Loucy (cell line): ENCODE results near the gene ZNF765.
"Not testable (repeated sequence)": the region's sequence is repeated elsewhere in the genome, so short reads cannot be mapped to it uniquely, and the experiment has no call there.

Experiments
- H2AFZ ChIP-seq: fragments of 200-600 bp; sonication (generic); 2 replicates; pipeline ENCODE4 v1.6.0; 2016; ENCODE audit warnings: antibody characterized with exemption, mild to moderate bottlenecking, low read length, moderate library complexity
- H3F3A ChIP-seq: fragments of 200-600 bp; 2 replicates; pipeline ENCODE4 v1.6.0; 2016; ENCODE audit warnings: antibody characterized with exemption, low read depth, mild to moderate bottlenecking
- H3K27me3 ChIP-seq: fragments of 200-600 bp; sonication (generic); 2 replicates; pipeline ENCODE4 v1.6.1; 2014; ENCODE audit warnings: low read length, mild to moderate bottlenecking; ENCODE audit not compliant: insufficient read depth, poor library complexity, severe bottlenecking
- H3K36me3 ChIP-seq: fragments of 200-600 bp; sonication (generic); 2 replicates; pipeline ENCODE4 v1.6.1; 2016; ENCODE audit warnings: low read length; ENCODE audit not compliant: insufficient read depth
- H3K4me1 ChIP-seq: fragments of 200-600 bp; sonication (generic); 2 replicates; pipeline ENCODE4 v1.5.1; 2014; ENCODE audit warnings: low read length, mild to moderate bottlenecking; ENCODE audit not compliant: insufficient read depth, poor library complexity, severe bottlenecking
- H3K4me2 ChIP-seq: fragments of 200-600 bp; sonication (generic); 2 replicates; pipeline ENCODE4 v1.6.0; 2014; ENCODE audit warnings: antibody characterized with exemption, low read length, low read depth, mild to moderate bottlenecking; ENCODE audit not compliant: poor library complexity, severe bottlenecking
- H3K4me3 ChIP-seq: fragments of 200-600 bp; sonication (generic); 2 replicates; pipeline ENCODE4 v1.5.1; 2014; ENCODE audit warnings: low read length, mild to moderate bottlenecking, mixed read lengths; ENCODE audit not compliant: poor library complexity, severe bottlenecking
- H3K79me2 ChIP-seq: fragments of 200-600 bp; sonication (generic); 2 replicates; pipeline ENCODE4 v1.6.1; 2014; ENCODE audit warnings: low read length; ENCODE audit not compliant: insufficient read depth
- H3K9ac ChIP-seq: fragments of 200-600 bp; sonication (generic); 2 replicates; pipeline ENCODE4 v1.6.0; 2014; ENCODE audit warnings: mild to moderate bottlenecking, low read depth, low read length, moderate library complexity; ENCODE audit not compliant: poor library complexity, severe bottlenecking
- H3K9me2 ChIP-seq: fragments of 200-600 bp; sonication (generic); replicated peaks from 2 replicates; pipeline ENCODE4 v1.6.1; 2016; ENCODE audit warnings: low read depth, low read length, mixed read lengths
- H3K9me3 ChIP-seq: fragments of 200-600 bp; sonication (generic); 2 replicates; pipeline ENCODE4 v1.6.1; 2014; ENCODE audit warnings: mild to moderate bottlenecking, antibody characterized with exemption, low read length, low read depth; ENCODE audit not compliant: insufficient read depth
- H4K20me1 ChIP-seq: fragments of 200-600 bp; sonication (generic); 2 replicates; pipeline ENCODE4 v1.6.0; 2014; ENCODE audit warnings: antibody characterized with exemption, low read length, mild to moderate bottlenecking; ENCODE audit not compliant: insufficient read depth, poor library complexity, severe bottlenecking
- CTCF ChIP-seq: fragments of 200-600 bp; sonication (generic); conservative IDR thresholded peaks from 2 replicates; pipeline ENCODE4 v1.5.1; 2014; ENCODE audit warnings: mild to moderate bottlenecking, antibody characterized with exemption, low read length
- EZH2phosphoT487 ChIP-seq: fragments of 200-600 bp; IDR thresholded peaks from 2 replicates; pipeline ENCODE4 v1.6.1; 2018; ENCODE audit warnings: antibody characterized with exemption, mild to moderate bottlenecking, moderate library complexity, borderline replicate concordance

ZNF765 gene

GRCh38 chr19:53409505-53410204 lies 14.7 kb downstream of the ZNF765 start:
- Histone ChIP-seq H3K9me2 (no peaks in the 10 kb centered on the region), H3K79me2 (no peaks in the 10 kb centered on the region), H3K27me3 (no peaks in the 10 kb centered on the region), H3K4me3 (no peak overlapping the region), H3F3A (no peaks in the 10 kb centered on the region), H3K9ac (no peak overlapping the region), H3K36me3 (peaks cover 43% of the 10 kb centered on the region; the same call in 1 of the 2 replicates), H3K4me2 (no peak overlapping the region), H4K20me1 (no peaks in the 10 kb centered on the region), H3K4me1 (no peaks in the 10 kb centered on the region), H2AFZ (no peak overlapping the region), H3K9me3 (peaks cover 26% of the 10 kb centered on the region)
- TF ChIP-seq CTCF: no peak
- no peak for TF ChIP-seq EZH2phosphoT487

GRCh38 chr19:53420520-53421315 lies 25.8 kb downstream of the ZNF765 start:
- H4K20me1 ChIP-seq, H3K9me3 ChIP-seq, H3K4me3 ChIP-seq, H3K79me2 ChIP-seq, H3K4me2 ChIP-seq, H3K9me2 ChIP-seq, H3K27me3 ChIP-seq, H3F3A ChIP-seq, H2AFZ ChIP-seq, H3K9ac ChIP-seq, H3K36me3 ChIP-seq, H3K4me1 ChIP-seq: not testable (repeated sequence)

DNA sequence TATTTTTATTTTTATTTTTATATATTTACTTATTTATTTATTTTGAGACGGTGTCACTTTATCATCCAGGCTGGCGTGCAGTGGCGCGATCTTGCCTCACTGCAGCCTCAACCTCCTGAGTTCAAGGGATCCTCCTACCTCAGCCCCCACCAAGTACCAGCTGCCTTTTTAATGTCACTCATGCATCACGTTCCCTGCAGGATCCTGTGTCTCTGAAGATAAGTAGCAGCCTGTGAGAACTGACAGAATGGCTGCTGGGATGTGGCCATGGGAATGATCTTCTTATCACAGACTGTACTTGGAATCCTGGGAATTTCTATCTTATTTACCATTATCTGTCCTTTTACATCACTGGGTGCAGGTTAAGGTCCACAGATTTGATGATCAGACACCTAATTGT lies 27.6 kb downstream of the ZNF765 start:
- H3K9ac ChIP-seq: no peak overlapping the region
- no peaks in the 10 kb centered on the region for H3K27me3 ChIP-seq
- no peaks in the 10 kb centered on the region for H3K4me1 ChIP-seq
- H3K79me2 ChIP-seq: no peaks in the 10 kb centered on the region
- no peak for TF ChIP-seq EZH2phosphoT487
- no peak for TF ChIP-seq CTCF
- H3F3A ChIP-seq: no peaks in the 10 kb centered on the region
- no peak overlapping the region for H3K4me3 ChIP-seq
- no peaks in the 10 kb centered on the region for H4K20me1 ChIP-seq
- H2AFZ ChIP-seq: no peak overlapping the region
- no peak overlapping the region for H3K4me2 ChIP-seq
- H3K9me3 ChIP-seq: no peaks in the 10 kb centered on the region
- H3K9me2 ChIP-seq: no peaks in the 10 kb centered on the region
- no peaks in the 10 kb centered on the region for H3K36me3 ChIP-seq

- H3K4me1 ChIP-seq, H3K27me3 ChIP-seq, H2AFZ ChIP-seq, H3F3A ChIP-seq, H3K9ac ChIP-seq, H3K9me3 ChIP-seq, H3K4me2 ChIP-seq, H3K36me3 ChIP-seq, H3K9me2 ChIP-seq, H3K79me2 ChIP-seq, H4K20me1 ChIP-seq, H3K4me3 ChIP-seq: not testable (repeated sequence)
Observed at GRCh38 chr19:53423074-53423473, 28.1 kb downstream of the ZNF765 start.

DNA sequence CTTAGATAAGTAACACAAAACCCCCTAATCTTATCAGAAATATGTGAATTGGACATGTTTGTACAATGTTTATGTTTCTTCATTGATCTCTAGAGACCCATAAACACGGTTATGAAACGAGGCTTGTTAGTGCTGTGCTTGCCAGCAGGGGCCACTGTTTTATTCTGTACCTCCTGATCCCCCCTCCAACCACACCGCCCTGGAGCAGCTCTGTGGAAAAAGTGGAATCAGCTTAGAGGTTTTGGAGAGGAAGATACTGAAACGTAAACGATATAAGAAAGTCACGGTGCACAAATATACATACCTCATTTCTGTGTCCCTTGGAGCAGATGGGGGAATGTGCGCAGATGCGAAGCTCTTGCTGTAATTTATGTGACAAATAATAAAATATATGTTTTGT lies 28.7 kb downstream of the ZNF765 start:
- not testable (repeated sequence) for H3K27me3 ChIP-seq, H3K9me3 ChIP-seq, H3K4me2 ChIP-seq, H3K4me3 ChIP-seq, H4K20me1 ChIP-seq, H2AFZ ChIP-seq, H3K36me3 ChIP-seq, H3K4me1 ChIP-seq, H3K9me2 ChIP-seq, H3K79me2 ChIP-seq, H3F3A ChIP-seq, H3K9ac ChIP-seq
